GM11168 (cell line): ENCODE results near the gene HSH2D.

Experiments used
- in situ Hi-C: fragments of 300-500 bp; cut with MboI; formaldehyde crosslinking; loops from one replicate; pipeline ENCODE4 v1.12.0; 2022; ENCODE audit warnings: low sequenced_read_pairs; ENCODE audit not compliant: unreplicated experiment

The HSH2D gene

DNA sequence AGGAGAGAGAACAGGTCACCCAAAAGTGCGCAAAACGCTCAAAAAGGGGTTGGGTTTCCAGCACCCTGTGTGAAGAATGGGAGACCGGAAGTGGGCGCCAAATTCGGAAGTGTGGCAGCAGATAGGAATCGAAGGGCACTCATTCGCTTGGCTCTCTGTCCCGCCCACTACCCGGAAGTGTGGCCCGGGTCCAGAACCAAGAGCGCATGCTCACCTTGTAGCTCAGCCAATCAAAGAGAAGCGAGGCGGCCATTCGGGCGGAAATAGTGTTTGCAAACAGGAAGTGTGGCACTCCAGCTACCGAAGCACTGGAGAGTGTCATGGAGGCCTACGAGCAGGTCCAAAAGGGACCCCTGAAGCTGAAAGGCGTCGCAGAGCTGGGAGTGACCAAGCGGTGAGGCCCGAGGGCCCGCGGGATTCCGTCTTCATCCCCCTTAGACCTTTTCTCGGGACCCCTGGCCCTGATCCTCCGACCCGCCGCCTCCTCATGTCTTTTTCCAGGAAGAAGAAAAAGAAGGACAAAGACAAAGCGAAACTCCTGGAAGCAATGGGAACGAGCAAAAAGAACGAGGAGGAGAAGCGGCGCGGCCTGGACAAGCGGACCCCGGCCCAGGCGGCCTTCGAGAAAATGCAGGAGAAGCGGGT is 41.8 kb downstream of the HSH2D start, which contains the start of gene FAM32A:
Gene FAM32A (plus strand): TSS at position 288 of the 645 bp plus-strand sequence. CDS start 33 bp downstream, at position 321.
- in situ Hi-C loops = loop anchor here (5.0 to 25.0 kb wide), 2 partner anchors 138 to 548 kb away; partner anchors contain the start of gene CYP4F3

DNA sequence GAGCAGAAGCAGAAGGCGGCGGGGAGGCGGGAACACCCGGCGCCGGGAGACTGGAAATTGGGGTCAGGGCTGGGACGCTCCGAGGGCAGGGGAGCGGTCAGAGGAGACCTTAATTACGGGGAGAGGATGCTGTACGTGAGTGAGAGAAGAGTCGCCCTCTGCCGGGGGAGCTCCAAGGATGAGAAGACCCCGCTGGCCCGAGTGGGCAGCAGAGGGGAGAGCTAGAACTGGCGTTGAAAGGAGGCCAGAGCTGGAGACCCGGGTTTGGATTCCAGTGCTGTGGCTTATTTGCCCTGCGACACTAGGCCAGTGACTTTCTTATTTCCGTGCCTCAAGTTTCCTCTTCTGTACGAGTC is 42.3 kb downstream of the HSH2D start:
- in situ Hi-C loops = loop anchor here (5.0 to 25.0 kb wide), 2 partner anchors 138 to 548 kb away; partner anchors contain the start of gene CYP4F3

DNA sequence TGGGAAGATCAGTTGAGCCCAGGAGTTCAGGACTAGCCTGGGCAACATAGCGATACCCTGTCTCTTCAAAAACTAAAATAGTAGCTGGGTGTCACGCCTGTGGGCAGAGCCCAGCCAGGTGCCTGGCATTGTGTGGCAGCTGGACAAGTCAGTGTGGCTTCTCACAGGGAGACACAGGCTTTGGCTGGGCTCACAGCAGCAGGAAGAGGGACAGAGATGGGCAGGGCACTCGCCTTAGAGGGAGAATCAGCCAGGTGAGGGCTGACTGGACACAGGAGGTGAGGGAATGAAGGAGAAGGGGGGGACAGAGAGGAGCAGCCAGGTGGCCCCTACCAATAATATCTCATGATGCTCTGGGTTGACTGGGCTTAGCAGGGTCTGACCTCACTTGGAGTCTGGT is 45.0 kb downstream of the HSH2D start:
- in situ Hi-C loops = loop anchor here (5.0 to 25.0 kb wide), 2 partner anchors 141 to 551 kb away; partner anchors contain the start of gene CYP4F3

DNA sequence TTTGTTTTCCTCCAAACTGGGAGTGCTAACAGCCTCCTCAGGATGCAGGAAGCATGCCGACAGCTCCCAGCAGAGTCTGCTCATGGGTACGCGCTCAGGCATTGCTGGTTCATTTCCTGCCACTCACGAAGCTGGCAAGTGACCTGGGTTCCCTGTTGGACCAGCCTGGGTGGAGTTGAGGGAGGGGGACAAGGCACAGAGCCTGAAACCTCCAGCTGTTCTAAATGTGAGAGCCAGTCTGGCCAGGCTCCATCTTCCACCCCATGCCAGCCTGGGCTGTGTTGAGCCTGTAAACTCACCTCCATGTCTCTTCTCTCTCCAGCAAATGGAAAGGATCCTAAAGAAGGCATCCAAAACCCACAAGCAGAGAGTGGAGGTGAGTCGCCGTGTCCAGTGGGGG is 46.7 kb downstream of the HSH2D start:
- in situ Hi-C loops = loop anchor here (25.0 kb wide), 1 partner anchor 553 kb away; the partner anchor contains the start of gene CYP4F3

DNA sequence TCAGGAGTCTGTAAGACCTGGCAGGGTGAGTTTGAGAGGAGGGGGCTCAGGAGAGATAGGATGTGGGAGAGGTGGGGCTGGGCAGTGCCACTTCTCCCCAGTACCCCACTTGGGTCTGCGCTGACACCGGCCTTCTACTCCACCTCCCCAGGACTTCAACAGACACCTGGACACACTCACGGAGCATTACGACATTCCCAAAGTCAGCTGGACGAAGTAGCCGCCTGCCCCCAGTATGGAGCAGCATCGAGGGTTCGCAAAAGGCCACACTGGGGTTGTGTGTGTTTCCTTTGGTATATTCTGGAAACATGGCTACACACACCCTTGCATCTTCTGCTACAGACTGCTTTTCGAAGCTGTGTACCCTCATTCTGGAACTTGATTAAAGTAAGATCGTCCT is 47.3 kb downstream of the HSH2D start:
- in situ Hi-C loops = loop anchor here (25.0 kb wide), 1 partner anchor 553 kb away; the partner anchor contains the start of gene CYP4F3

DNA sequence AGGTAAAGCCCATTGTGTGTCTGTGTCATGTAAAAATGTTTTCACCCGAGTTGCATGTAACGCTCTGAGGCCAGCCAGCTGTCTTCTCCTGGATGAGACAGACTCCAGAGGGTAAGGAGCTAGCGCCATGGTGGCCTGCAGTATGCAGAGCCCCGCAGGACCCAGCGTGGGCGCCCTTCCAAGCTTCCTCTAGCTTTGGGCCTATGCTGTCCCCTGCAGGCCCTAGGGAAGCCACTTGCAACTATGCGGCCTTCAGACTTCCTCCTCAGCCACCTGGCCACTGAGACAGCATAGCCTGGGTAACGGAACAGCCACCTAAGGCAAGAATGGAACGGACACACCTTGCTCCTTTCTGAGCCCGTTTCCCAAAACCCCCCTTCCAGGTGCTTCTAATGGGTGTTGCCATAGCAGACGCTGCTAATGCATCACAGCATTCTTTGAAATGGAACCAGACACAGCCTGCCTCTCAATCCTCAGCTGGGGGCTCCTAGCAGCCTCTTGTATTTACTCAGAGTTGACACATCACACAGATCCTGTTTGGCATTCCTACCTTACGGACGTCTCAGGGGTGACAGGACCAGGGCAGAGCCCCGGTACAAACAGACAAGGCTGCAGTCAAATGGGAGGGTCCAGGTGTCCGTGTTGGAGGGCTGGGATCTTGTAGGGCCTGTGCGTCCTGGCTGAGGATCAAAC is 47.9 kb downstream of the HSH2D start:
- in situ Hi-C loops = loop anchor here (25.0 kb wide), 1 partner anchor 554 kb away; the partner anchor contains the start of gene CYP4F3

DNA sequence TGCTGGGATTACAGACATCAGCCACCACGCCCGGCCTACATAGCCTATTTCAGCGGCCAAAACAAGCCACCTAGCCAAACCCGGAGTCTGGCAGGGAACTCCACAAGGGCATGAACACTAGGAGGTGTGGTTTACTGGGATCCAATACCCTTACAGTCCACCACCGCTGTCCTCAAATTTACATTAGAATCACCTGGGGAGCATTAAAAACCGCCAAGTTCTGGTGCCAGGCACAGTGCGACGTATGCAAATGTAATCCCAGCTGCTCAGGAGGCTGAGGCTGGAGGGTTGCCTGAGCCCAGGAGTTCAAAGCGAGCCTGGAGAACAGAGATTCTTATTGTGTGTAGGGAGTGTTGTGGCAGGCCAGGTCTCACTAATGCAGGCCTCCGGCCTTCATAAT is 50.0 kb downstream of the HSH2D start:
- in situ Hi-C loops = loop anchor here (25.0 kb wide), 1 partner anchor 556 kb away; the partner anchor contains the start of gene CYP4F3

DNA sequence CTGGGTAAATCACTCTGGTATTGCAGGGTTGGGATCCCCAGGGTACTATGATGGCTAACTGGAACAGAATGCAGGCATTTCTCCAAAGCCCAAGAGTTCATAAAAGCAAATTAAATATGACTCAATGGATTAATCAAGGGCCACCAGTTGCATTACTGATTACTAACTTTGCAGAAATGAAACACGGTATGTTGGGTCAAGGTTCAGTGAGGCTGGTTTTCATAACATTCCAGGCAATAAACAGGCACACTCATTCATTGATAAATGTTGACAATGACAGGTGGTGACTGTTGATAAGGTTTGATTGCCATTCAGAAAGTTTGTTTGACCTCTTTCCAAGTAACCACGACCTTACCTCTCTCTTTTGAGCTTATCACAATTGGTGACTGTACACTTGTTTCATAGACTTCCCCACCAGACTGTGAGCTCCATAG is 53.7 kb downstream of the HSH2D start:
- in situ Hi-C loops = loop anchor here (25.0 kb wide), 1 partner anchor 560 kb away; the partner anchor contains the start of gene CYP4F3

DNA sequence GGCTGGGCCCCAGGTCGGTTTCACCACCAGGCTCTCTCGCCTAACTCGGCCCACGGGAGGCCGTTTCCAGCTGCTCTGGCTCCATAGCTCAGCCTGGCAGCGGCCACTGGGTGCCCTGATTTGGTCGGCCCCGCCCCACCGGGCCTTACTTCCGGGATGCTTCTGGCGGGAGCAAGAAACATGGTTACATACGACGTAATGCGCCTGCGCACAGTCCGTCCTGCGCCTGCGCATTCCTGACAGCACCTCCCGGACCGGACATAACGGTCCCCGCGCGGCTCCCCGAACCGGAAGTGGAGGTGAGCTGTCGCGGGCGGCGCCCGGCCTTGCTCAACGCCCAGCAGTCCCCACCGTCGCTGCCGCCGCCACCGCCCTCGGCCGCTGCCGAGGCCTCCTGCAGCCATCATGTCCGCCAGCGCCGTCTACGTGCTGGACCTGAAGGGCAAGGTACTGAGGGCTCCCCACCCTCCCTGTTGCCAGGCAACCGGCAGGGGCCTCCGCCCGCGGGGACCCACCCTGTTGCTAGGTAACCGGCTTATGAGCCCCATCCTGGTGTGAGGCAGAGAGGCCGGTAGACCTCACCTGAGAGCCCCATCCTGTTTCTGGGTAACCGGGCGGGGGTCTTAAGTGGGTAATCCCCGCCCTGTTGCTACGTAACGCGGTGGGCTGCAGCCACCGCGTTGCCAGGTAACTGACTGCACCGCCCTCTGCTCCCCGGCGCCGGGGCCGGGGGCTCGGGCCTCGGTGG is 54.3 kb downstream of the HSH2D start, which contains the start of gene AP1M1:
Gene AP1M1 (plus strand): TSS at position 290 of the 748 bp plus-strand sequence. CDS start 116 bp downstream, at position 406.
- in situ Hi-C loops = loop anchor here (25.0 kb wide), 1 partner anchor 560 kb away; the partner anchor contains the start of gene CYP4F3

DNA sequence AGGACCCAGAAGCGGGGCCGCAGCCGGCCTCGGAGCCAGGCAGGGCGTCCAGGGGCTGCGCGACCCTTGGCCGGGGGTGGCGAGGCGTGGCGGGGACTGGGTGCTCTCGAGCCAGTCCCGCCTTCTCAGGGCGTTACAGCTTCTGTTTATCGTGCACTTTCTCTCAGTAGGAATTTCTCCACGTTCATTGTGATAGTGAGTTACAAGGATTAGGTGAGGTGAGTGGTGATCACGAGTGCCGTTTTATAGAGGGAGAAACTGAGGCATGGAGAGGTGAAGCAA is 54.8 kb downstream of the HSH2D start:
- in situ Hi-C loops = loop anchor here (25.0 kb wide), 1 partner anchor 561 kb away; the partner anchor contains the start of gene CYP4F3

DNA sequence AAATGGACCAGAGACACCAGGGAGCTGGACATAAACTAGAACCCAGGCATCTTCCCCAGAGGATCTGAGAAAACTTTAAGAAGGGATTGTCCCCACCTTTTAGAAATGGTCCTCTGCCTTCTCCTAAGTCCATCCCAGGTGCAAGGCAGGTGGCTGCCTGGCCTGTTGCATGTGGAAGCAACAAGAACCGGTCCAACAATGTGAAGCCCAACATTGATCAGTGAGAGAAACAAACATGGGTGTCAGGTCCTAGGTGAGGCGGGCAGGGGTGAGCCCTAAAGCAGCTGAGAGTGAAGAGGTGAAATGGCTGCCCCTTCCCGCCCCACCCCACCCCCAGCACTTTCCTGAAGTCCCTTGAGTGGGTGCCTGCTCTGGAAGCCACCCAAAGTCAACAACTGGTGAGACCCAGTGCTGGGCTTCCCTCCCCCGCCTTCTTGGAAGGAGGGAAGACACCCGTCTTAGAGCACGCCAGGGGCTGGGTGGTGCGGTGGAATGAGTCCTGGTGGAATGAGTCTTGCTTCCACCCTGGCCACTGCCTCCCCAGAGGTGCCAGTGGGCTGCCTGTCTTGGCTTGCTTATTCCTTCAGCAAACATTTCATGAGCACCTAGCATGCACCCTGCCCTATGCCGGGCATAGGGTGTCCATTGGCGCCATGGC is 55.9 kb downstream of the HSH2D start:
- in situ Hi-C loops = loop anchor here (25.0 kb wide), 1 partner anchor 562 kb away; the partner anchor contains the start of gene CYP4F3

DNA sequence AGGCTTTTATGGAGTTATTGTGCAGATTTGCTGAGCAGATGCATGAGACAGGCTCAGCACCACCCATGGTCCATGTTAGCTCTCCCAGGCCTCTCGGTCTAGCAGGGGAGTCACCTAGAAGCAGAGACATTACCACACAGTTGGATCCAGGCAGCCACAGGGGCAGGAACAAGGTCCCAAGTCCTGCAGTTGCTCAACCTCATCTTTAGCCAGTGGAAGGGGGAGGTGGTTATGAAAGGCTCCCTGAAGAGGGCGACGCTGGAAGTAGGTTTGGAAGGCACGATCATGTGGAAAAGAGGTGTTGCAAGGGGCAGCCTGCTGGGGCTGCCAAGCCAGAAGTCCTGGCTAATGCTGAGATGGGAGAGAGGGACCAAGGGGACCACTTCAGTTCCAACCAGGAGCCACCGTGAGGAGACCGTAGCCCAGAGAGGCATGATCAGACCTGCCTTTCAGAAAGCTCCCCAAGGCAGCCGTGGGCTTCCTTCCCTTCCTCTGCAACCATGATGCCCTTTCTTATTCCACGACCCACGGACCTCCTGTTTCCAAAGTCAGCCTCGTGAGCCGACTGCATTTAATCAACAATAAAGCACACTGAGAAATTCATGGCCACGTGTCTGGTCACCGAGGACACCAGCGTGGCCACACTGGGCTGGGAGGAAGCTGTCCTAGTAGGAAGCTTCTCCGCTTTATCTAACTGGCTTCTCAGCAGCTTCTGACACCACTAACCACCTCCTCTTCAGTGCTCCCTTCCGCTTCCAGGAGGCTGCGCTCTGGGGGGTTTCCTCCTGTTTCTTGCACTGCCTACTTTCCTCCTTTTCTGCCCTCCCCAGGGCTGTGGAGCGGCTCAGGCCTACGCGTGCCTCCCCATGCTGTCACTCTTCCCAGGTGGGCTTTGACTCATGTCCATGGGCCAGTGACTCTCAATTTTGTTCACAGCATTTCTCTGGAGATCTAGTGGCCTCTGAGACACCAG is 56.8 kb downstream of the HSH2D start:
- in situ Hi-C loops = no loop called here

DNA sequence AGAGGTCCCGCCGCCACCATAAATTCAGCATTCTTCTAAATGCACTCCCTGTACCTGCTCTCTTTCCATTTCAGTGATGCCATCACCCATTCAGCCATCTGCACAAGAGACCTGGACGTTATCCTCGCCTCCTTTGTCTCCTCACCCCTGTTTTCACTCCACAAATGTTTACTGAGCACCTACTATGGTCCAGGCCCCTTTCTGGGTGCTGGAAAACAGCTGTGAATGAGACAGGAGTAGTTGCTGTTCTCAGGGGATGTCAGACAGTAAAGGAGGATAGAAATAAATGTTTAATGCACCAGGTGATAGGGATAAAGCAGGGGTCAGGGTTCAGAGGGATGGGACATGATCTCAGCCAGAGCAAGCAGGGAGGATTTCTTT is 57.5 kb downstream of the HSH2D start:
- in situ Hi-C loops = no loop called here

DNA sequence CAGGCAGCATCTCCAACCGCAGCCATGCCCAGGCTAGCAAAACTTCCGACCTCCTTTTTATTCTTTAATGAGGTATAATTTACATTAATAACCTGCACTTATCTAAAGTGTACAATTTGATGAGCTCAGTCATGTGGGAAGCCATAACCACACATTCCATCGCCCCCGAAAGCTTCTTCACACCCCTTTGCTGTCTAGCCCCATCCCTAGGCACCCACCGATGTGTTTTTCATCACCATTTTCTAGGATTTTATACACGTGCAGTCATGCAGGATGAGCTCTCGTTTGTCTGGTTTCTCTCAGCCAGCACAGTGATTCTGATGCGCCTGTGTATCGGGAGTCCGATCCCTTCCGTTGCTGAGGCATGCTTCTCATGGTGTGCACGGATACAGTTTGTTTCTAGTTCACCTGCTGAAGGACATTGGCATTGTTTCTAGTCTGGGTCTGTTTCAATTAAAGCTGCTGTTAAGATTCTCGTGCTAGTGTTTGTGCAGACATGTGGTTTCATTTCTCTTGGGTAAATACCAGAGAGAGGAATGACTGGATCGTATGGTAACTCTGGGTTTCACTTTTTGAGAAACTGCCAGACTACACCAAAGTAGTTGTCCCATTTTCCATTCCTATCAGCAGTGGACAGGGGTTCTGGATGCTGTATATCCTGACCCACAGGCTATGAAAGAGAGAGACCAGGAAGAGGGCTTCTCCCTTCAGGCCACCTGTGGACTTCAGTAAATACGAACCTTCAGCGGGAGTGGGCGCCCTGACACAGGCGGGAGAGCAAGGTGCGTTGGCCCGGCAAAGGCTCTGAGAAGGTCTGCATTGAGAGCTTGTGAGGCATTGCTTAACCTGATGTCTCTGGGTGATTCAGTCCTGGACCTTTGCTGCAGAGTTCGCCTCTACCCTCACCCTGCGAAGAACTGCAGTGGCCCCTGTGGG is 59.1 kb downstream of the HSH2D start:
- in situ Hi-C loops = no loop called here

DNA sequence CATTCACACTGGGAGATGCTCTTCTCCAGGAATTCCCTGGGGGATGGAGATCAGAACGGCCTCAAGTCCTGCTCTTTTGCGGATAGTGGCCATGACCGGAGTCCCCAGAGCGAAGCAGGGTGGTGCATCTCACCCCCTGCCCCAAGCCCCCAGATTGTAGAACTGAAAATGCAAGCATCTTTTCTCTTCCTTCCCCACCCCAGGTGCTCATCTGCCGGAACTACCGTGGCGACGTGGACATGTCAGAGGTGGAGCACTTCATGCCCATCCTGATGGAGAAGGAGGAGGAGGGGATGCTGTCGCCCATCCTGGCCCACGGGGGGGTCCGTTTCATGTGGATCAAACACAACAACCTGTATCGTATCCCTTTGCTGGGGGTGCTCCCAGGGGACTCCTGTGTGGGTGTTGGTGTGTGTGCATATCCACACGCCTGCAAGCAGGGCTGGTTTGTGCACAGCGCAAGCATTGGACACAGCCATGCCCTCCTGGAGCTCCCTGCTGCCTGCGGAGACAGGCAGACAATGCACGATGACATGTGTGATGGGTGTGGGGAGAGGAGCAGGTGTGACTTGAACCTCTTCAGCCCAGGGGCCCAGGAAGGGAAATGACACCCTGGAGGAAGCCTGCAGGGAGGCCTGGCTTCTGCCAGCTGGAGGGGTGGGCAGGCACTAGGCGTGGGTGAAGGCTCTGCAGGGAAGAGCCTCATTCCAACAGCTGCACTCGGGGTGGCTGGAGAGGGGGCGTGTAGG is 59.9 kb downstream of the HSH2D start:
- in situ Hi-C loops = no loop called here

DNA sequence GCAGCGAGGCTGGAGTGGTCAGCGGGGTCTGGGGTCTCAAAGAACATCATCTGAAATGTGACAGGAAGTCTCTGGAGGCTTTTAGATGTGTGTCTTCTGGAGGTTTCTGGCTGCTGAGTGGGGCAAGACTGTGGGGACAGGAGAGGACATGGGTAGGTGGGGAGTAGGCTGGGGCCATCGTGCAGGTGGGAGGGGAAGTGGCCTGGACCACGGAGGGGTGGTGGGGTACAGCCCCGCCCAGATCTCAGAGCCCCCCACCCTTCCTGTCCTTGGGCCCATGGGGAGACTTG is 60.5 kb downstream of the HSH2D start:
- in situ Hi-C loops = no loop called here
